Measurements from ENCODE around the gene RBM38.

The RBM38 gene

GRCh38 chr20:57451431-57451794 lies 60.2 kb downstream of the RBM38 start:
- no peak for DNase-seq (ENCODE audit: low read depth)

- DNase-seq (ENCODE audit: low read depth), result no peak
Observed at GRCh38 chr20:57451795-57452661, 60.8 kb downstream of the RBM38 start.

GRCh38 chr20:57455386-57455785 lies 64.2 kb downstream of the RBM38 start:
- no peak for DNase-seq (ENCODE audit: low read depth)

GRCh38 chr20:57456116-57456515 lies 64.9 kb downstream of the RBM38 start:
- DNase-seq (ENCODE audit: low read depth), result no peak

GRCh38 chr20:57457243-57458095 lies 66.3 kb downstream of the RBM38 start:
- DNase-seq (ENCODE audit: low read depth), result no peak

GRCh38 chr20:57458400-57459160 lies 67.4 kb downstream of the RBM38 start:
- no peak for DNase-seq (ENCODE audit: low read depth)
